ENCODE measurements around the gene GLS.

GLS gene

GRCh38 chr2:190880378-190881083 lies at the start of gene GLS (continued):
- TF ChIP-seq PBX3 (CRISPR knock-in tag; IDR thresholded peaks at IDR 0.05) (no peak), SP2 (tag by site-specific recombination; IDR thresholded peaks at IDR 0.05) (peak; percentile 84), ZNF670 (tag by site-specific recombination; IDR thresholded peaks at IDR 0.05; ENCODE audit: low read depth) (no peak), ZNF701 (tag by site-specific recombination; IDR thresholded peaks at IDR 0.05) (no peak), ZNF473 (tag by site-specific recombination; IDR thresholded peaks at IDR 0.05) (no peak), ZNF394 (tag by site-specific recombination; IDR thresholded peaks at IDR 0.05; ENCODE audit: borderline replicate concordance) (no peak; the same call in 1 of the 2 replicates), HOXA7 (CRISPR knock-in tag; IDR thresholded peaks at IDR 0.05; ENCODE audit: borderline replicate concordance) (no peak), OVOL3 (tag by site-specific recombination; IDR thresholded peaks at IDR 0.05) (no peak), KLF8 (tag by site-specific recombination; IDR thresholded peaks at IDR 0.05) (peak; percentile 72), ZNF521 (tag by site-specific recombination; IDR thresholded peaks at IDR 0.05) (no peak), ZBTB17 (tag by site-specific recombination; IDR thresholded peaks at IDR 0.05) (peak; percentile 68; the same call in 1 of the 2 replicates), GFI1B (tag by site-specific recombination; IDR thresholded peaks at IDR 0.05) (no peak), ZBTB44 (tag by site-specific recombination; IDR thresholded peaks at IDR 0.05) (peak; percentile 97), ZNF791 (tag by site-specific recombination; IDR thresholded peaks at IDR 0.05) (no peak), YY1 (tag by site-specific recombination; IDR thresholded peaks at IDR 0.05) (no peak), ZNF837 (tag by site-specific recombination; IDR thresholded peaks at IDR 0.05) (peak; percentile 88; the same call in 1 of the 2 replicates), SETDB1 (IDR thresholded peaks at IDR 0.05; ENCODE audit: insufficient read length, low read length) (no peak), WT1 (tag by site-specific recombination; IDR thresholded peaks at IDR 0.05) (no peak), ZBTB6 (tag by site-specific recombination; IDR thresholded peaks at IDR 0.05) (no peak), ZFP3 (tag by site-specific recombination; IDR thresholded peaks at IDR 0.05; ENCODE audit: low read depth) (no peak), ZNF580 (tag by site-specific recombination; IDR thresholded peaks at IDR 0.05) (no peak), KLF9 (tag by site-specific recombination; IDR thresholded peaks at IDR 0.05; ENCODE audit: low read depth) (no peak), ZNF548 (tag by site-specific recombination; IDR thresholded peaks at IDR 0.05) (no peak), ZNF704 (tag by site-specific recombination; IDR thresholded peaks at IDR 0.05) (no peak), AEBP2 (tag by site-specific recombination; IDR thresholded peaks at IDR 0.05; ENCODE audit: borderline replicate concordance) (no peak), ZNF155 (tag by site-specific recombination; IDR thresholded peaks at IDR 0.05) (no peak), ZNF785 (tag by site-specific recombination; IDR thresholded peaks at IDR 0.05) (no peak), PRDM2 (tag by site-specific recombination; IDR thresholded peaks at IDR 0.05; ENCODE audit: borderline replicate concordance) (no peak)

All from HEK293 (cell line).